MG63 (cell line): ENCODE data around the gene DAB1. TPM values are rescaled to one million over a fixed set of nuclear protein-coding genes. Genes with fewer than 3 reads are reported as not detected.

Source experiments
- DNase-seq: peaks from one replicate; pipeline ENCODE4 v3.0.0-alpha.2; 2020
- H3K27me3 ChIP-seq: fragments of 250-450 bp; sonication (Bioruptor Pico); 2 replicates; pipeline ENCODE4 v1.5.1; 2020; ENCODE audit warnings: mild to moderate bottlenecking, moderate library complexity
- H3K36me3 ChIP-seq: fragments of 250-450 bp; sonication (Bioruptor Pico); 2 replicates; pipeline ENCODE4 v1.5.1; 2020; ENCODE audit warnings: mild to moderate bottlenecking, moderate library complexity
- H3K4me3 ChIP-seq: fragments of 250-450 bp; sonication (Bioruptor Pico); 2 replicates; pipeline ENCODE4 v1.5.1; 2020; ENCODE audit warnings: mild to moderate bottlenecking, moderate library complexity
- H3K9me3 ChIP-seq: fragments of 250-450 bp; sonication (Bioruptor Pico); 2 replicates; pipeline ENCODE4 v1.5.1; 2020; ENCODE audit warnings: mild to moderate bottlenecking, moderate library complexity
- total RNA-seq: library from RNA; depleted of rRNA; stranded (reverse); fragments of >200 nt; shearing (Covaris generic); gene quantifications from 2 replicates; pipeline ENCODE4 v1.2.3, GENCODE V29; 2014; ENCODE audit warnings: low replicate concordance

The DAB1 gene
- total RNA-seq, 1 experiment from 2014 or later, result not detected

GRCh38 chr1:57160594-57160993 lies 263.3 kb downstream of the DAB1 start:
- DNase-seq, result no peak
- Histone ChIP-seq H3K9me3 (no peaks in the 10 kb centered on the region), H3K4me3 (no peak overlapping the region), H3K36me3 (no peaks in the 10 kb centered on the region), H3K27me3 (no peaks in the 10 kb centered on the region)

DNA sequence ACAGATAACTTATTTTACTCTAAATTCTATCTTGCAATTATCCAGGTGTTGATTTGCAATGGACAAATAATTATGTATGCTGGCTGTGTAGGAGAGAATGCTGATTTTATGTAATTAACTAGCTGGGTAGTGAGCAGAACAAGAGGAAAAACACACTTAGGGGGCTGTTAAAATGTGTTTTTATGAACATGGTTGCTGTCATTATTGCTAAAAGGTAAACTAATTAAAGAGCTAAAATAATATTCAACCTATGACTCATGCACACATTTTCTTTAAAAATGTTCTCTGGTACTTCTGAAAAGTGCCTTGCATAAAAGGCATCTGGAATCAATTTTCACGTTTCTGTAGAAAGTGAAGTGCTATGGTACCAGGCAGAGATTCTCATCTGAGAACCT lies 265.3 kb downstream of the DAB1 start:
- H3K4me3 ChIP-seq, result no peak overlapping the region
- peaks cover 3% of the 10 kb centered on the region; the same call in 1 of the 2 replicates for H3K27me3 ChIP-seq
- no peaks in the 10 kb centered on the region for H3K9me3 ChIP-seq
- no peak for DNase-seq
- no peaks in the 10 kb centered on the region for H3K36me3 ChIP-seq

DNA sequence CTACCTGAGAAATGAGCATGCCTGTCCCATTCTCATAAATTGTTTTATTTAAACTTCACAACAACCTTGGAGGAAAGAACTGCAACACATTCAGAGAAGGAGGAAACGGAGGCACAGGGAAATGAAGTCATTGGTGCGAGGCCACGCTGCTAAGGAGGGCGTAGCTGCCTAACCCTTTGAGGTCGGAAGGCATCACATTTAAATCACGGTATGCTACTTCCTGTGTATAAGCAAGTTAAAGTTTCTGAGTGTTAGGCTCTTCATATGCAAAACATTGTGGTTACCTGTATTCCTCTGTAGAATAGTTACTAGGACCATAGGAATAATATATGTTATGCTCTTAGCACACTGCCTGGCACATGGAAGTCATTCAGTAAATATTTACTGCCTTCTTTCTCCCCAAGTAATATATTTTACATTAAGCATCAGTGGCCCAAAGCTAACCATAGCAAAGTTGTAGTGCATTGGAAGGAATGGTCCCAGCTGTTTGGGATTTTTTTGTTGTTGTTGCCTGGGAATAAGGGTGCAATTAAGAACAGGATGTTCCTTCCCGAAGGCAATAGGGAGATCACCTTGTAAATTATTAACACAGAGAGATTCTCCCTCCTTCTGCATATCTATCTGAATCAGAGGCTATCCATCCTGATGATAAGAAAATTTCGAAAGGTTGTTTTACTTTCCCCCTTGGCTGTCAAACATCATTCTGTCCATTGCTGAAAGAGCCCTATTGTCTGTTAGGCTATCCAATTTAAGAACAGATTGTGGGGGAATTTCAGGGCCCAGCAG lies 265.8 kb downstream of the DAB1 start:
- Histone ChIP-seq H3K36me3 (no peaks in the 10 kb centered on the region), H3K27me3 (peaks cover 3% of the 10 kb centered on the region; the same call in 1 of the 2 replicates), H3K9me3 (no peaks in the 10 kb centered on the region), H3K4me3 (no peak overlapping the region)
- DNase-seq, result no peak

DNA sequence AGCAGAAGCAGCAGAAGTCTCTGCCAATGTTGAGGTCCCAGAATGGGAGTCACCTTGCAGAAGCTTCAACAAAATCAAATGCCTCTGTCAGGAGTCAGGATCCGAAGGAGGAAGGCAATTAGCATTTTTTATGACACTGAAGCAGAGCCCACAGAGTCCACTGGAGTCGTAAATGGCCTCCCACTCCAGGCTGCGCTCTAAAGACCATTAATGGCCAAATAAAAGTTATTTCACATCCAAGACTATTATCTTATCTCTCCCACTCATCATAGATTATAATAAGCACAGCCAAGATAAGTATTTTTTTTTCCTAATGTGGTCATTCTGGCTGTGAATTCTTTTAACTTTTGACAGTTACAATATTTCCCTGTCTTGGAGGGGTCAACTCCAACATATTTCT lies 267.0 kb downstream of the DAB1 start:
- H3K27me3 ChIP-seq, result peaks cover 3% of the 10 kb centered on the region; the same call in 1 of the 2 replicates
- H3K4me3 ChIP-seq, result no peak overlapping the region
- H3K36me3 ChIP-seq, result no peaks in the 10 kb centered on the region
- no peaks in the 10 kb centered on the region for H3K9me3 ChIP-seq
- DNase-seq, result no peak

- no peak for DNase-seq
- Histone ChIP-seq H3K9me3 (no peaks in the 10 kb centered on the region), H3K27me3 (no peaks in the 10 kb centered on the region), H3K4me3 (no peak overlapping the region), H3K36me3 (no peaks in the 10 kb centered on the region)
Measured at GRCh38 chr1:57146100-57146499, 277.8 kb downstream of the DAB1 start.

- Histone ChIP-seq H3K4me3 (no peak overlapping the region), H3K27me3 (no peaks in the 10 kb centered on the region), H3K36me3 (no peaks in the 10 kb centered on the region), H3K9me3 (no peaks in the 10 kb centered on the region)
- peak; percentile 59 for DNase-seq
Measured at GRCh38 chr1:57142999-57143398, 280.9 kb downstream of the DAB1 start.

GRCh38 chr1:57142169-57142568 lies 281.7 kb downstream of the DAB1 start:
- Histone ChIP-seq H3K36me3 (no peaks in the 10 kb centered on the region), H3K27me3 (no peaks in the 10 kb centered on the region), H3K9me3 (no peaks in the 10 kb centered on the region), H3K4me3 (no peak overlapping the region)
- no peak for DNase-seq

- Histone ChIP-seq H3K4me3 (no peak overlapping the region), H3K36me3 (no peaks in the 10 kb centered on the region), H3K27me3 (no peaks in the 10 kb centered on the region), H3K9me3 (no peaks in the 10 kb centered on the region)
- no peak for DNase-seq
Measured at GRCh38 chr1:57138432-57139078, 285.3 kb downstream of the DAB1 start.

GRCh38 chr1:57137980-57138379 lies 285.9 kb downstream of the DAB1 start:
- Histone ChIP-seq H3K4me3 (no peak overlapping the region), H3K27me3 (no peaks in the 10 kb centered on the region), H3K9me3 (no peaks in the 10 kb centered on the region), H3K36me3 (no peaks in the 10 kb centered on the region)
- DNase-seq, result no peak

DNA sequence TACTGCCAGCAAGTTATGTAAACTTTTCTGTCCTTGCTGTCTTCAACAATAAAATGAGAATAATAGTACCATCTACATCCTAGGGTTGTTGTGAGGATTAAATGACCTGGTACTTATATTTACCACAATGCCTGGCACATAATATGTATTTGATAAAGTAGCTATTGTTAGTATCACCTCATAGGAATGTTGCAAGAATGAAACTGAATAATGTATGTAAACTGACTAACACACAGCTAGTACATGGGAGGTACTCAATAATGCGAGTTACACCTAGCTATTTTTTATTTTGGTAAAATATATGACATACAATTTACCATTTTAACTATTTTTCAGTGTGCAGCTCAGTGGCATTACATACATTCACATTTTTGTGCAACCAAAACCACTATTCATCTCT lies 289.1 kb downstream of the DAB1 start:
- H3K36me3 ChIP-seq, result no peaks in the 10 kb centered on the region
- no peak overlapping the region for H3K4me3 ChIP-seq
- no peaks in the 10 kb centered on the region for H3K9me3 ChIP-seq
- no peak for DNase-seq
- no peaks in the 10 kb centered on the region for H3K27me3 ChIP-seq

DNA sequence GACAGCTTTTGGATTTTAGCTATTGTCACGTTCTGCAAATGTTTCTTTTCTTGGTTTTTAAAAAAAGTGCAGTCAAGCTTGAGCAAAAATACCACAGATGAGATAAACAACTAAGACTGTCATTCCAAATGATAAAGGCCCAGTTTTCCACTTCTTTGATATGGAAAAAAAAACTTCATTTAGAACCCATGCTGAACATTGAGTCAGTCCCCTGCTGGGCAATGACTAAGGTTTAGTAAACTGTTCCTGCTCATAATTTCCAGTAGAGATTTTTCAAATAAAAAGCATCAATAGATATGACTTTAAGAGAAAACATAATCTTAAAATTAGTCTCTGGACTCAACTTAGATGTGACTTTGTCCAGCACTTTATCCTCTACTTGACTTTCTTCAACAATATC lies 290.2 kb downstream of the DAB1 start:
- no peaks in the 10 kb centered on the region for H3K27me3 ChIP-seq
- H3K4me3 ChIP-seq, result no peak overlapping the region
- H3K9me3 ChIP-seq, result no peaks in the 10 kb centered on the region
- no peaks in the 10 kb centered on the region for H3K36me3 ChIP-seq
- peak; percentile 16 for DNase-seq

DNA sequence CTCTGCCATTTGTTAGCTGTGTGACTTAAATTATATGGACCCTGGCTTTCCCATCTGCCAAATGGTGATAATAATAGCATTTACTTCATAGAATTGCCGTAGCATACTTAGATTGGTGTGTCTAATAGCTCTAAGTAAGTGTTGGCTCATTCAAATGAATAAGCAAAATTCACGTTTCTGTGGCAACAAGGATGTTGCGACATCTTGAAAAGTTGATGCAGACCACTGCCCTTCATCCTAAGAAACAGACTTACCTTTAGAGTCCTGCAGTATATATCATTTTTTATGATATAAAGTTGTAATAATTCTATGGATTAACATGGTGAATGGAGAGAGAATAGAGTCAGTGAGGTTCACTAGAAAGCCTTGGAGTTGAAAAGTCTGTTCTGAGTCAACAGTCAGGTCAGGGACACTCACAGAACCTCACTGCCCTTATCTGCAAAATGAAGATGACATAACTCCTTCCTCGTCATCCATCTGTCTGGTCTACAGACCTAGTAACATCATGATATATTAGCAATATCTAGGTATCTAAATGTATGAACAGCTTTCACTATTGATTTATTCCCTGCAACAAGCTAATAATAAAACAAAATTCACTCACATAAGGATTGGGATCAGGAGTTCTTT lies 290.8 kb downstream of the DAB1 start:
- Histone ChIP-seq H3K4me3 (no peak overlapping the region), H3K9me3 (no peaks in the 10 kb centered on the region), H3K27me3 (no peaks in the 10 kb centered on the region), H3K36me3 (no peaks in the 10 kb centered on the region)
- no peak for DNase-seq

DNA sequence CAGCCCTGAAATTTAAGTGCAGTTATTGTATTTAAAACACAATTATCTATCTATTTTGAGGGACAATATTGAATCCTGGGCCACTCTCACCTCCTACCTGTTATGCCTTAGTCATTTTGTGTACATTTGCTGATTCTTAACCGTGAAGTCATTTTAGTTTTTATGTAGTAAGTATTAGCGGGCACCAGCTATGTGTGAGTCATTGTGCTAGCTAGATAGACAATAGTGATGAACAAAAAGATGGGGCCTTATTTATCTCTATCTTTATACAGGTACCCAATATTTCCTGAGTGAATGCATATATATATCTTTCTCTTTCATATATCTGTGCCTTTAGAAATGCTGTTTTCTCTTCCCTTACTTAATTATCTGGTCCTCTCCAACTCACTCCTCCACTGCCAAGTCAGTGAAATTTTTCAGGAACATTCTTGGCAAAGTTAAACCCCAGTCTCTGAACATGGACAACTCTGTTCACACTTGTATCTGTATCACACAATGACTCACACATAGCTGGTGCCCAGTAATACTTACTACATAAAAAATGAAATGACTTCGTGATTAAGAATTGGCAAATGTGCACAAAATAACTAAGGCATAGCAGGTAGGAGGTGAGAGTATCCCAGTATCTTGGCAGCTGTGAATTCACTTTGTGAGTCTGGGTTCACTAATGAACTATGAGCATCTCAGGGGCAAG lies 292.0 kb downstream of the DAB1 start:
- DNase-seq, result peak; percentile 20
- Histone ChIP-seq H3K27me3 (no peaks in the 10 kb centered on the region), H3K9me3 (no peaks in the 10 kb centered on the region), H3K4me3 (no peak overlapping the region), H3K36me3 (no peaks in the 10 kb centered on the region)

GRCh38 chr1:57131257-57131656 lies 292.6 kb downstream of the DAB1 start:
- Histone ChIP-seq H3K27me3 (no peaks in the 10 kb centered on the region), H3K4me3 (no peak overlapping the region), H3K36me3 (no peaks in the 10 kb centered on the region), H3K9me3 (no peaks in the 10 kb centered on the region)
- no peak for DNase-seq

DNA sequence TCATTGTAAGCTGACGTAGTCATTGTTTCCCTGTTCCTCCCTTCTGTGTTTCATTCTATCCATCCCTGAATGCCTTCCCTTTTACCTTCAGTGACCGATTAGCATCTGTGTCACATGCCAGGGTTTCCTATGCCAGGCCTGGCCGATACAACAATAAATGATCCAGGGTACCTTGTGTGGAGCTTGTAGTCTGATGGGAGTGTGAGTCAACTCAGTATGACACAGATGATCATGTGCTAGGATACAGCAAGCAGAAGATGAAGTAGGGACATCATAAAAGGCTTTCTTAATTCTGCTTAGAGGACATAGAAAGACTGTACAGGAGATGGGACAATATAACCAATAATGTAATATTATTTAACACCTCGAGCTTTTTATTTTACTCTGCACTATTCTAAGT lies 294.0 kb downstream of the DAB1 start:
- DNase-seq, result no peak
- Histone ChIP-seq H3K36me3 (no peaks in the 10 kb centered on the region), H3K27me3 (no peaks in the 10 kb centered on the region), H3K9me3 (no peaks in the 10 kb centered on the region), H3K4me3 (no peak overlapping the region)

GRCh38 chr1:57127976-57128375 lies 295.9 kb downstream of the DAB1 start:
- H3K36me3 ChIP-seq, result no peaks in the 10 kb centered on the region
- H3K9me3 ChIP-seq, result no peaks in the 10 kb centered on the region
- no peak overlapping the region for H3K4me3 ChIP-seq
- DNase-seq, result no peak
- no peaks in the 10 kb centered on the region for H3K27me3 ChIP-seq

DNA sequence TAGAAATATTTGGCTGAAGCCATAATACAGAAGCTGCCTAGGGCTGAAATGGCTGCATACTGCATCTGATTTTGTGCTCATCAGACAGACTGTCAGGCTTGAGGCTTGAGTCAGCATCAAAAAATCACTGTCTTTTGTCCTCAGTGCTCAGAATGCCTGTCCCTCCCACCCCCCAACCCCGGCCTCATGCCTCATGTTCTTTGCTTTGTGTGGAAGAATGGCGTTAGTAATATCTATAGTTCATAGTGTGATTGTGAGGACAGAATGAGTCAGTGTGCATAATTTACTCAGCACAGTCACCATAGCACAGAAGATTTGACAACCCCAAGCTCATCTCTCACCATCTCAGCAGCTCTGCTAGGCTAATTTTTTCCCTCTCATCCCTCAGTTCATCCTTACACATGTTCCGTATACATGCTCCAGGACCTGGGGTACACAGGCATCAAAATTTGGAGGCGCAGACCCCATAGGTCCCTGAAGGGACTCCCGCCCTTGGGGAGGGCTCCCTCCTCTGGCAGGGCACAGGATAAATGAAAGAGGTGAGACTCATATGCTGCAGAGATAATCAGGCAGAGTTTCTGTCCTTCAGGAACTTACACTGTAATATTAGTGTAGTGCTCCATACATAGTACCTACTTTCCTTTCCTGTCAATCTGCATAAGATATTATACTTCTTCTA lies 299.0 kb downstream of the DAB1 start:
- H3K36me3 ChIP-seq, result no peaks in the 10 kb centered on the region
- no peaks in the 10 kb centered on the region for H3K27me3 ChIP-seq
- H3K9me3 ChIP-seq, result no peaks in the 10 kb centered on the region
- DNase-seq, result no peak
- H3K4me3 ChIP-seq, result no peak overlapping the region
